ENCODE results near the gene MUC5AC. TPM values are rescaled to one million over a fixed set of nuclear protein-coding genes. Genes with fewer than 3 reads are reported as not detected.
"Not testable (repeated sequence)": the region's sequence is repeated elsewhere in the genome, so short reads cannot be mapped to it uniquely, and the experiment has no call there.

The MUC5AC gene
- total and polyA plus RNA-seq, 3 experiments from 2014 or later: not detected

DNA sequence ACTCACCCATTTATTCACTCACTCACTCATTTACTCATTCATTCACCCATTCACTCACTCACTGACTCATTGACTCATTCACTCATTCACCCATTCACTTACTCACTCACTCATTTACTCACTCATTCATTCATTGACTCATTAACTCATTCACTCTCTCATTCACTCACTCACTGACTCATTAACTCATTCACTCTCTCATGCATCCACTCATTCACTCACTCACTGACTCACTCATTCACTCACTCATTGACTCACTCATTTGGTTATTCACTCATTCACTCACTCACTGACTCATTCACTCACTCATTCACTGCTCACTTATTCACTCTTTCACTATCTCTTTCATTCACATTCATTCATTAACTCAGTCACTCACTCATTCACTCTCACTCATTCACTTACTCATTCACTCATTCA is 2.5 kb upstream of the MUC5AC start:
- Mint-ChIP-seq H3K27ac (no peak overlapping the region), H3K4me3 (no peak overlapping the region), H3K27me3 (peaks cover 2 to 6% of the 10 kb centered on the region in 2 donors), H3K9me3 (no peaks in the 10 kb centered on the region), H3K36me3 (no peaks in the 10 kb centered on the region), H3K4me1 (peaks cover 0 to 8% (median 0%) of the 10 kb centered on the region in 3 donors)
- Histone ChIP-seq H3K27me3 (ENCODE audit: insufficient read depth, low read length, poor library complexity, severe bottlenecking) (no peaks in the 10 kb centered on the region), H3K4me1 (ENCODE audit: insufficient read depth, low read length) (no peaks in the 10 kb centered on the region), H3K27ac (ENCODE audit: low read depth, low read length) (no peak overlapping the region), H3K9me3 (ENCODE audit: low read length) (no peaks in the 10 kb centered on the region), H3K36me3 (ENCODE audit: insufficient read depth, low read length) (no peaks in the 10 kb centered on the region), H3K4me3 (ENCODE audit: low read length) (no peak overlapping the region)
- no peak for DNase-seq
- ChIA-PET POLR2A (no interaction called here), CTCF (no interaction called here)

DNA sequence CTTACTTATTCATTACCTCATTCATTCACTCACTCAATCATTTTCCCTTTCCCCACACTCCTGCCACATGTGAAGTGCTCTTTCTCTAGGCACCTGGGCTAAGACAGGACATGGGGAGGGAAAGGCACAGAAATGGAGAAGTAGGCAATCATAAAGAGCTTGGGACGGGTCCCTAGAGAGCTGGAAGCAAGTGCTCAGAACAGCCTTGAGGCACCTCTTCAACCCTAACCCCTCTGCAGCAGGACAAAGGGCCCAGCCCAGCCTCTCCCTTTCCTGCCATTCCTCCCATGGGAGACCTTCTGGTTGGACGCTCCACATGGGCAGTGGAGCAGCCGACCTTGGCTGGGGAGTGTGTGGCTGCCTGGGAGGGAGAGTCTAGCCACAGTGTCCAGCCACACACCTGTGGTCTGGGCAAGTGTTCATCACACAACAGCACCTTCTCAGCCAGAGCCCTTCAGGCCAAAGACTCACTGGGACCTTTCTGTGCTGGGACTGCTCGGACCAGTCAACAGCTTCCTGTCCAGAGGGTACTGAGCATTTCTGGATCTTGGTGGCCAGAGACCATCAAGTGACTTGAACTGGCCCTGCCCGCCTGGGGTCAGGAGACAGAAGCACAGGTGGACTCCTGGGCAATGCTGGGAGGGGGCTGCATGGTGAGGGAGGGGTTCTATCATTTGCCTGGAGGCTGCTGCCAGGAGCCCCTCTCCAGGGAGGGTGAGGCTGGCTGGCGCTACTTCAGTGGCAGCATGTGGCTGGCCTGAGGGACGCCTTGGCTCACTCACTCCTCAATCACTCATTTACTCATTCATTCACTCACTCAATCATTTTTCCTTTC is 1.0 kb upstream of the MUC5AC start:
- Histone ChIP-seq H3K27me3 (ENCODE audit: insufficient read depth, low read length, poor library complexity, severe bottlenecking) (no peaks in the 10 kb centered on the region), H3K4me3 (ENCODE audit: low read length) (no peak overlapping the region), H3K4me1 (ENCODE audit: insufficient read depth, low read length) (no peaks in the 10 kb centered on the region), H3K27ac (ENCODE audit: low read depth, low read length) (no peak overlapping the region), H3K36me3 (ENCODE audit: insufficient read depth, low read length) (no peaks in the 10 kb centered on the region), H3K9me3 (ENCODE audit: low read length) (no peaks in the 10 kb centered on the region)
- H3K27ac Mint-ChIP-seq: no peak overlapping the region
- no peaks in the 10 kb centered on the region for H3K36me3 Mint-ChIP-seq
- H3K4me3 Mint-ChIP-seq: no peak overlapping the region
- no peaks in the 10 kb centered on the region for H3K9me3 Mint-ChIP-seq
- POLR2A ChIA-PET: no interaction called here
- no peaks in the 10 kb centered on the region for H3K27me3 Mint-ChIP-seq
- CTCF ChIA-PET: no interaction called here
- peaks cover 0 to 5% (median 0%) of the 10 kb centered on the region in 3 donors for H3K4me1 Mint-ChIP-seq
- DNase-seq: no peak

DNA sequence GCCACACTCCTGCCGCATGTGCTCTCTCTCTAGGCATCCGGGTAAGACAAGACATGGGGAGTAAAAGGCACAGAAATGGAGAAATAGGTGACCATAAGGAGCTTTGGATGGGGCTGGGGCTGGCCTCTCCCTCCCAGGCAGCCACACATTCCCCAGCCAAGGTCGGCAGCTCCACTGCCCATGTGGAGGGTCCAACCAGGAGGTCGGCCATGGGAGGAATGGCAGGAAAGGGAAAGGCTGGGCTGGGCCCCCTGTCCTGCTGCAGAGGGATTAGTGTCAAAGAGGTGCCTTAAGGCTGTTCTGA is 460 bp upstream of the MUC5AC start:
- CTCF ChIA-PET: no interaction called here
- Histone ChIP-seq H3K27me3 (ENCODE audit: insufficient read depth, low read length, poor library complexity, severe bottlenecking) (no peaks in the 10 kb centered on the region), H3K27ac (ENCODE audit: low read depth, low read length) (no peak overlapping the region), H3K9me3 (ENCODE audit: low read length) (no peaks in the 10 kb centered on the region), H3K4me1 (ENCODE audit: insufficient read depth, low read length) (no peaks in the 10 kb centered on the region), H3K4me3 (ENCODE audit: low read length) (no peak overlapping the region), H3K36me3 (ENCODE audit: insufficient read depth, low read length) (no peaks in the 10 kb centered on the region)
- POLR2A ChIA-PET: no interaction called here
- Mint-ChIP-seq H3K9me3 (no peaks in the 10 kb centered on the region), H3K36me3 (no peaks in the 10 kb centered on the region), H3K4me3 (no peak overlapping the region), H3K27ac (no peak overlapping the region), H3K4me1 (peaks cover 0 to 5% (median 0%) of the 10 kb centered on the region in 3 donors), H3K27me3 (no peaks in the 10 kb centered on the region)
- no peak for DNase-seq

DNA sequence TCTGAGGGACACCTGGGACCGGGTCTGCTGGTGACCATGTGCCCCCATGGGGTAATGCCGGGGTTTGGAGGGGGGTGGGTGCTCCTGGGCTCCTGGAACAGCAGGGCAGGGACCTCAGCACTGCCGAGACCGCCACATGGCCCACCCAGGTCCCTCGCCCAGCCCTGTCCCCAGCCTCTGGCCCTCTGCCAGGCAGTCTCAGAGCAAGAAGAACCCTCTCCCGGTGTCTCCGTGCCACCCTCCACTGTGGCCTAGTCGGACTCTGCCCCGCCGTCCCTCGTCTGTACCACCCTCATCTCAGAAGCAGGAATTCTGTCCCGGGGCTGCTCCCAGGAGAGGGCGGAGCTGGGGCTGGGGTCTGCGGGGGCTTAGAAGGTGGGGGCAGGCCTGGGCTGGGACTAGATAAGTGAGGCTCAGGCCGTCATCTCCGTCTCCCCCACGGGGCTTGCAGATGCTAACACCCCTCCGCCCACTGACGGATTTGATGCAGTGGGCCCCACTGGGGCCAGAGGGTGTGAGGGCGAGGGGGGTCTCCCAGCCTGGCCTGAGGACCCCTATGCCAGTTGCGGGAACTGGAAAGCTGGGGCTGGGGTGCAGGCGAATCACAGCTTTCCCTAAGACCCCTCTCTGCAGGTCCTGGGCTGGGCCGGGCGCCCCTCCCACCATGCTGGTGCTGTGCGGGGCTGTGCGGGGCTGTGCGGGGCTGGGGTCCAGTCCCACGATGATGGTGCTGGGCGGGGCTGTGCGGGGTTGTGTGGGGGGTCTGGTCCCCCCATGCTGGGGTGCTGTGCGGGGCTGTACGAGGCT is 1.1 kb downstream of the MUC5AC start:
- H3K27ac ChIP-seq (ENCODE audit: low read depth, low read length): no peak overlapping the region
- CTCF ChIA-PET: no interaction called here
- H3K9me3 Mint-ChIP-seq: no peaks in the 10 kb centered on the region

DNA sequence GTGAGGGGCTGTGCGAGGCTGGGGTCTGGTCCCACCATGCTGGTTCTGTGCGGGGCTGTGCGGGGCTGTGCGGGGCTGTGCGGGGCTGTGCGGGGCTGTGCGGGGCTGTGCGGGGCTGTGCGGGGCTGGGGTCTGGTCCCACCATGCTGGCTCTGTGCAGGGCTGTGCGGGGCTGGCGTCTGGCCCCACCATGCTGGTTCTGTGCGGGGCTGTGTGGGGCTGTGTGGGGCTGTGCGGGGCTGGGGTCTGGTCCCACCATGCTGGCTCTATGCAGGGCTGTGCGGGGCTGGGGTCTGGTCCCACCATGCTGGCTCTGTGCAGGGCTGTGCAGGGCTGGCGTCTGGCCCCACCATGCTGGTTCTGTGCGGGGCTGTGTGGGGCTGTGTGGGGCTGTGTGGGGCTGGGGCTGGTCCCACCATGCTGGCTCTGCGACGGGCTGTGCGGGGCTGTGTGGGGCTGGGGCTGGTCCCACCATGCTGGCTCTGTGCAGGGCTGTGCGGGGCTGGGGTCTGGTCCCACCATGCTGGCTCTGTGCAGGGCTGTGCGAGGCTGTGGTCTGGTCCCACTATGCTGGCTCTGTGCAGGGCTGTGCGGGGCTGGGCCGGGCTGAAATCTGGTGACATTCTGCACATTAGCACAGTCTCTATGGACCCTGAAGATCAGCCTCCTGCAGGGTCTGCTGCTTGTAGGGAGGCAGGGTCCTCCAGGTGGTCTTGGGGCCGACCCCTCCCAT is 1.9 kb downstream of the MUC5AC start:
- DNase-seq; H3K27me3 ChIP-seq (ENCODE audit: insufficient read depth, low read length, poor library complexity, severe bottlenecking); H3K4me3 ChIP-seq (ENCODE audit: low read length); H3K36me3 ChIP-seq (ENCODE audit: insufficient read depth, low read length); CTCF ChIA-PET; H3K27ac Mint-ChIP-seq; POLR2A ChIA-PET; H3K4me1 ChIP-seq (ENCODE audit: insufficient read depth, low read length); H3K9me3 ChIP-seq (ENCODE audit: low read length); H3K36me3 Mint-ChIP-seq; H3K27me3 Mint-ChIP-seq; H3K27ac ChIP-seq (ENCODE audit: low read depth, low read length); H3K4me3 Mint-ChIP-seq; H3K9me3 Mint-ChIP-seq; H3K4me1 Mint-ChIP-seq: not testable (repeated sequence)

More for the DNA sequence above, 1.1 kb downstream of the MUC5AC start:
- no peak for DNase-seq
- Histone ChIP-seq H3K4me1 (ENCODE audit: insufficient read depth, low read length) (no peaks in the 10 kb centered on the region), H3K4me3 (ENCODE audit: low read length) (no peak overlapping the region), H3K9me3 (ENCODE audit: low read length) (no peaks in the 10 kb centered on the region), H3K27me3 (ENCODE audit: insufficient read depth, low read length, poor library complexity, severe bottlenecking) (no peaks in the 10 kb centered on the region), H3K36me3 (ENCODE audit: insufficient read depth, low read length) (no peaks in the 10 kb centered on the region)
- Mint-ChIP-seq H3K36me3 (no peaks in the 10 kb centered on the region), H3K4me1 (no peaks in the 10 kb centered on the region), H3K27me3 (peaks cover 0 to 5% of the 10 kb centered on the region in 2 donors), H3K4me3 (no peak overlapping the region), H3K27ac (no peak overlapping the region)
- POLR2A ChIA-PET: no interaction called here

DNA sequence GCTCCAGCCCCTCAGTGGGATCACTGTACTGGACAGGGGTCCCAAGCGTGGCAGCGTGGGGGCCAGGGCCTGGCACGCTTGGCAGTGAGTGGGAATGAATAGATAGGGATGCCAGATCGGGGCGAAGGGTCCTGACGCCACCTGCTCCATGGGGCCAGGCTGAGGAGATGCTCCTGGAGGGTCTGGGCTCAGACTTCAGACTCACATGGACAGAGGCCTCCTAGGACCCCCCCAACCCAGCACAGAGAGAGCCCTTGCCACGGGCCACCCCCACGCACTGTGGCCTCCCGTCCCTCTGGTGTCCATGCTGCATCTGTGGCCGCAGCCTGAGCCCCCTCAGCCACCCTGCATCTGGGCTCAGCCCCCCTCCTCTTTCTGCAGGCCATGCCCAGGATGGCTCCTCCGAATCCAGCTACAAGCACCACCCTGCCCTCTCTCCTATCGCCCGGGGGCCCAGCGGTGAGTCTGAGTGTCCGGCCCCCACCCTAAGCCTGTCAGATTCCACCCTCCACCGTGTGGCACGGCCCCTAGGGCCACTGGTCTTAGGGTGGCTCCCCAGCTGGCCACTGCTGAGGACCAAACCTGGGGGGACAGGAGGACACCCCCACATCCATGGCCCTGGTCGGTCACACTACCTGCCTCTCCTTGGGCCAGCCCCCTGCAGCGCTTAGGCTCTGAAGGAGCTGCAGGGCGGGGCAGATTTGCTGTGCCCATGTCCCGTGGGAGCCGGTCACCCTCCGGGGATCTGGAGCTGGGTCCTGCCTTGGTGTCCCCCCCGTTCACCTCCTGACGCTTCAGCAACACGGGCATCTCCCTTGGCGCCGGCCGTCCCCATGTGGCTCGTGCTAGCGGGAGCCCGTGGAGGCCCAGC is 2.7 kb downstream of the MUC5AC start:
- no peaks in the 10 kb centered on the region for H3K36me3 Mint-ChIP-seq
- H3K4me1 Mint-ChIP-seq: no peaks in the 10 kb centered on the region
- Histone ChIP-seq H3K27ac (ENCODE audit: low read depth, low read length) (no peak overlapping the region), H3K27me3 (ENCODE audit: insufficient read depth, low read length, poor library complexity, severe bottlenecking) (no peaks in the 10 kb centered on the region), H3K9me3 (ENCODE audit: low read length) (no peaks in the 10 kb centered on the region), H3K4me3 (ENCODE audit: low read length) (no peak overlapping the region), H3K4me1 (ENCODE audit: insufficient read depth, low read length) (no peaks in the 10 kb centered on the region), H3K36me3 (ENCODE audit: insufficient read depth, low read length) (no peaks in the 10 kb centered on the region)
- no peak overlapping the region for H3K27ac Mint-ChIP-seq
- POLR2A ChIA-PET: no interaction called here
- no peak overlapping the region for H3K4me3 Mint-ChIP-seq
- no peaks in the 10 kb centered on the region for H3K9me3 Mint-ChIP-seq
- CTCF ChIA-PET: no interaction called here
- peaks cover 0 to 5% of the 10 kb centered on the region in 2 donors for H3K27me3 Mint-ChIP-seq
- no peak for DNase-seq

DNA sequence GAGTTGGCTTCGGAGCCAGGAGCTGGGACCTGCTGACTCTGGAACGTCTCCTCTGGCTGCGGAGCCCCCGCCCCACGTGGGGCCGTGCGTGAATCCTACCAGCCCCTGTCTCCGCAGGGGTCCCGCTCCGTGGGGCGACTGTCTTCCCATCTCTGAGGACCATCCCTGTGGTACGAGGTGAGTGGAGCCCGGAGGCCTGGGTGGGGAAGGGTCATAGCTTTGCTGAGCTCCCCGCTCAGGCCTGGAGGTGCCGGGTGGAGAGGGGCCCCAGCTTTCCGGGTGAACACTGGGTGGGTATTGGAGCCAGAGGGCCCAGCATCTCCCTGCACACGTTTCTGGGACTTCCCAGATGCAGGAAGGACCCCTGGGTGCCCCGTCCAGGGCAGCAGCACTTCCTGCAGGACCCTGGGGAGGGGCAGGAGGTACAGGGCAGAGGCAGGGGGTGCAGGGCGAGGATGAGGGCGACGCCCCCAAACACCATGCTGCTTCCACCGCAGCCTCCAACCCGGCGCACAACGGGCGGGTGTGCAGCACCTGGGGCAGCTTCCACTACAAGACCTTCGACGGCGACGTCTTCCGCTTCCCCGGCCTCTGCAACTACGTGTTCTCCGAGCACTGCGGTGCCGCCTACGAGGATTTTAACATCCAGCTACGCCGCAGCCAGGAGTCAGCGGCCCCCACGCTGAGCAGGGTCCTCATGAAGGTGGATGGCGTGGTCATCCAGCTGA is 3.8 kb downstream of the MUC5AC start:
- Histone ChIP-seq H3K27me3 (ENCODE audit: insufficient read depth, low read length, poor library complexity, severe bottlenecking) (no peaks in the 10 kb centered on the region), H3K4me1 (ENCODE audit: insufficient read depth, low read length) (no peaks in the 10 kb centered on the region), H3K4me3 (ENCODE audit: low read length) (no peak overlapping the region), H3K36me3 (ENCODE audit: insufficient read depth, low read length) (no peaks in the 10 kb centered on the region), H3K27ac (ENCODE audit: low read depth, low read length) (no peak overlapping the region), H3K9me3 (ENCODE audit: low read length) (no peaks in the 10 kb centered on the region)
- ChIA-PET POLR2A (no interaction called here), CTCF (no interaction called here)
- H3K27ac Mint-ChIP-seq: no peak overlapping the region
- DNase-seq: no peak
- H3K27me3 Mint-ChIP-seq: peaks cover 2 to 5% of the 10 kb centered on the region in 2 donors
- H3K4me3 Mint-ChIP-seq: no peak overlapping the region
- no peaks in the 10 kb centered on the region for H3K9me3 Mint-ChIP-seq
- no peaks in the 10 kb centered on the region for H3K4me1 Mint-ChIP-seq
- no peaks in the 10 kb centered on the region for H3K36me3 Mint-ChIP-seq

Measured in CD8-positive, alpha-beta memory T cell (primary cell).